Activated CD8-positive, alpha-beta memory T cell treated with anti-CD3 and anti-CD28 coated beads for 36 hours (primary cell): ENCODE results near the gene FAM24B. TPM values are rescaled to one million over a fixed set of nuclear protein-coding genes. Genes with fewer than 3 reads are reported as not detected.
"Not testable (repeated sequence)": the region's sequence is repeated elsewhere in the genome, so short reads cannot be mapped to it uniquely, and the experiment has no call there.

Experiments used
- CTCF ChIA-PET: fragments of 350-600 bp; sonication (Branson Sonifier 250); formaldehyde crosslinking; loops from one replicate; lab custom pipeline; 2021; ENCODE audit warnings: antibody characterized with exemption; lab: Charles Lee
- POLR2A ChIA-PET: fragments of 350-600 bp; sonication (Branson Sonifier 250); formaldehyde crosslinking; loops from one replicate; lab custom pipeline; 2021; ENCODE audit warnings: antibody characterized with exemption; lab: Charles Lee
- total RNA-seq, 2 experiments: library from RNA; stranded (reverse); gene quantifications; one replicate each; pipeline ENCODE4 v1.2.3, GENCODE V29; 2021

Gene FAM24B
- total RNA-seq, 2 experiments from 2014 or later = 9.6 to 9.8 TPM

DNA sequence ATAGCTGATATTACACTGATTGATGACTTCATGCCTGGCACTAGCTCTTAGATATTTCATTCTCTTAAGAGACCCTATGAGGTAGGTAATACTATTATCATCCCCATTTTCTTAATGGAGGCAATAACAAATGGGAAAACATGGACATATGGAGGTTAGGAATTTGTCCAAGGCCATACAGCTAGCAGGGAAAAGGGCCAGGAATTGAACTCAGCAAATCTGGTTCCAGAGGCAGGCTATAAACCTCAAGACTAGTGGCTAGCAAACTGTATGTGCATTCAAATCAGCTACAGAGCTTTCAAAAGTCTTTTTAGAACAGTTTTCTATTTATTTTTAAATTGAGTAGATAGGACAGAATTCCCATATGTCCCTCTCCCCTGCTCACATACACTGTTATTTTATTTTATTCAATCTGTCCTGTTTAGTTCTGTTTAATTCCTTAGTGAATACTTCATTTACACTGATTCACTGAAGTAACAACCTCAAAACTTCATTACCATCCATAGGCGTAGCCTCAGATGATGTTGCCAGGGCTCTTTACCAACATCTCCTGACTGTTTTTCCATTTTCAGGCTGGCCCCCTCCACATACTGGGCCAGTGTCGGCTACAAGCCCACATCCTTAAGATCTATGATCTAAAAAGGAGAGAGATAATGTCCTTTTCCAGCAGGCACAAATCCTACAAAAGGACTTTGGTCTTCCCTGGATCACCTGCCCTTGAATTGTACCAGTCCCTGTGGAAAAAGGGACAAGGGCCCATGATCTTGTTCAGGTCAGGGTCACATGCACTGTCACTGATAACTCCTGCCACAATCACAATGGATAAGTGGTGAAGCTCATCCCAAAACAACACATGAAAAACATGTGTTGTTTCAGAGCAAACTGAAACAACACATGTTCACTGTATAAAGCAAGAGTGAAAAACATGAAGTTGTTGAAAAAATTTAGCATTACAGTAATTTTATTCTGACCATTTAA, 15.9 kb downstream of the FAM24B start:
- CTCF ChIA-PET = no interaction called here
- POLR2A ChIA-PET = no interaction called here

- ChIA-PET POLR2A (no interaction called here), CTCF (no interaction called here)
These were observed 17.6 kb downstream of the FAM24B start for GRCh38 chr10:122861711-122862161.

DNA sequence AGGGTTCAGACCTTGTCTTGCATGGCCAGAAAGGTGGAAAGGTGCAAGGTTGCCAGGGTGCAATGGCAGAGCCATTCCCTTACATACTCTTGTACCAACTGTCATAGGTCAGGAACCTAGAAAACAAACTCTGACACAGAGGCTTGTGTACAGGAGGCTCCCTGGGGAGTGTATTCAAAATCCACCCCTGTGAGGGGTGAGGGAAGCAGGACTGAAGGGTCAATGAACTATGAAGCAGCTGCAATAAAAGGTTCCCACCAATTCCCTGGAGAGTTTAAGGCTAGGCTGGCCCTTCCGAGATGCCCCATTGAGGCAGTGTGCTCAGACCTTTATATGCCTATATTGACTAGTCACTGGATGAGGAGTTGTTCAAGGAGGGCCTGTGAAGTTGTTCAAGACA, 19.9 kb downstream of the FAM24B start:
- ChIA-PET POLR2A (no interaction called here), CTCF (interaction anchor here (0.6 kb wide), 1 partner anchor 30 kb away, joined by 3 read pairs; no protein-coding TSS in a partner anchor)

DNA sequence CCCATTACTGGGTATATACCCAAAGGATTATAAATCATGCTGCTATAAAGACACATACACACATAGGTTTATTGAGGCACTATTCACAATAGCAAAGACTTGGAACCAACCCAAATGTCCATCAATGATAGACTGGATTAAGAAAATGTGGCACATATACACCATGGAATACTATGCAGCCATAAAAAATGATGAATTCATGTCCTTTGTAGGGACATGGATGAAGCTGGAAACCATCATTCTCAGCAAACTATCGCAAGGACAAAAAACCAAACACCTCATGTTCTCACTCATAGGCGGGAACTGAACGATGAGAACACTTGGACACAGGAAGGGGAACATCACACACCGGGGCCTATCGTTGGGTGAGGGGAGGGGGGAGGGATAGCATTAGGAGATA, 21.3 kb downstream of the FAM24B start:
- CTCF ChIA-PET, POLR2A ChIA-PET: not testable (repeated sequence)

DNA sequence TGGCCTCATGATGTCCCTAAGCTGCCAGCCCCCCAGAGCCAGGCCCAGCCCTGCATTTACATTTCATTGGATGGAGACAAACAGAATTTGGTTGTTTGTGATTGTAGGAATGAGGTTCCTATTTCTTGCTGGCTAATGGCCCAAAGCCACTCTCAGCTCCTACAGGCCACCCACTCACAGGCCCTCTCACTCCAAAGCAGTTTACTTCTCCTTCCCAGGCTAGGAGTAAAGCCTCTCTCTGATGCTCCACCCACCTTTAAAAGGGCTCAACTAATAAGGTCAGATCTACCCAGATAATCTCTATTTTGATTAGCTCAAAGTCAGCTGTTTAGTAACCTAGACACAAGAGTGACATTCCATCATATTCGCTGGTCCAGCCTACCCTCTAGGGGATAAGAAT, 22.5 kb downstream of the FAM24B start:
- CTCF ChIA-PET = no interaction called here
- POLR2A ChIA-PET = interaction anchor here (0.6 kb wide), 1 partner anchor 953 kb away, joined by 9 read pairs; no protein-coding TSS in a partner anchor

DNA sequence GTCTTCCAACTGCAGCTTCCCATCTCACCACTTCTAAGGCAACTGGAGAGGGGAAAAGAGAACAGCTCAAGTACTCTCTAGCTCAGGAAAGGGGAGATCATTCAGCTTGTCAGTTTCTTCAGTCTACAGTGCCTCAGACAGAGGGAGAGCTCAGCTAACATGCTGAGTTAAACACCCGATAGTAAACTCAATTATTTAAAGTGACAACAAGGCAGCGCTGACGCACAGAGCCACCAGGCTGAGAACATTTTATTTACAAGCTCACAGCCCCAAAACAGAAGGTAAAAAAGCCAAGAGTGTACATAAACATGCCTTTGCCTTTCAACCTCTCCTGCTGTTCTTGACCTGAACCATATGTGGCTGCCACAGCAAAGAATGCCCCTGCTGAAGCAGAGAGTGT, 23.6 kb downstream of the FAM24B start:
- ChIA-PET CTCF (no interaction called here), POLR2A (no interaction called here)

DNA sequence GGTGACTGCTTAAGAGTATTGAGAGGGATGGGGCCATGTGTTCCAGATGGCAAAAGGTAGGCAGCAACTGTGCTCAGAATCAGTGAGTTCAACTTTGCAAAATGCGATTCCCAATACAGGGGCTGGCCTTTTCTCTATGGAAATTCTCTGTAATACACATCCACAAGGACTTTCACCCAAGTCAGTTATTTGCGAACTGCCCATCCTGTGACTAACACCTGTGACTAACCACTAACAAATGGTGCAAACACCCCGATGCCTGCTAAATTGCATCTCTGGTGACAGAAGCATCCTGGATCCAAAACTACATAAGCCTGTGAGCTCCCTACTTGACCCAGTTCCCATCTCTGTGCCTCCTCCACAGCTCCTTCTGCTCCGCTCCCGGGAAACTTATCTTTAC, 24.7 kb downstream of the FAM24B start:
- CTCF ChIA-PET = no interaction called here
- POLR2A ChIA-PET = no interaction called here

- ChIA-PET CTCF (no interaction called here), POLR2A (no interaction called here)
These were observed 25.6 kb downstream of the FAM24B start for GRCh38 chr10:122853665-122854313.

DNA sequence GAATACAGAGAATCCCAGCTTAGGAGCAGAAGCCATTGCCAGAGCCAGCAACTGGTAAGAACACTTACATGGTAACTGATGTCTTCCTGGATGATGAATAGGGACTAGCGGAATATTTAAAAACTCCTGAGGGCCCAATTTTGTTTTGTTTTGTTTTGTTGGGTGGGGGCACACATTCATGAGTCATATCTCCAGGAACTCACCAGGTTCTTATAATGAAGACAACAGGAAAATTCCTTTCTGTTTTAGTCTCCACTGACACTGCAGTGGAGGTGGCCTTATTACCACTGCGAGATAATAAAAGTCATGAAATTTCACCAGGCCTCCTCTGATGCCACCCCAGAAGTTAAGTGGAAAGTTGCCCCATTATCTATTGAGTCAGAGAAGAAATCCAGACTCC, 27.1 kb downstream of the FAM24B start:
- CTCF ChIA-PET = no interaction called here
- POLR2A ChIA-PET = no interaction called here

GRCh38 chr10:122850705-122851640, 28.4 kb downstream of the FAM24B start:
- ChIA-PET CTCF (no interaction called here), POLR2A (no interaction called here)

- ChIA-PET CTCF (no interaction called here), POLR2A (no interaction called here)
These were observed 29.3 kb downstream of the FAM24B start for GRCh38 chr10:122849900-122850605.

DNA sequence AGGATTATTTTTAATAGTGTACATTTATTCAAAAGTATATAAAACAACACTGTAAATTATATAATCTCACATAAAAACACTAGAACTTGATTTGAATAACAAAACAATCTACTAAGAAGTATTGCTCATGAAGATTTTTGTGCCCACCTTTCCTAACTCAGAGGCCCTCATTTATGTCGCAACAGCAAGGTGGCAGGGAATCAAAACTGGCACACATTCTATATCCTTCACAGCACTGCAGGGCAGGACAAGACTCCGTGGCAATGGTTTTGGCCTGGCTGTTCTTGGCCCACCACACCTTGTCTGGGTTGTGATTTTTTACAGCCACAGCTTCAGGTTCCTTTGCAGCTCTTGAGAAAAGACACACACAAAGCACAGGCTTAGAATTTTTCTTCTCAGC, 30.3 kb downstream of the FAM24B start:
- ChIA-PET POLR2A (no interaction called here), CTCF (no interaction called here)

DNA sequence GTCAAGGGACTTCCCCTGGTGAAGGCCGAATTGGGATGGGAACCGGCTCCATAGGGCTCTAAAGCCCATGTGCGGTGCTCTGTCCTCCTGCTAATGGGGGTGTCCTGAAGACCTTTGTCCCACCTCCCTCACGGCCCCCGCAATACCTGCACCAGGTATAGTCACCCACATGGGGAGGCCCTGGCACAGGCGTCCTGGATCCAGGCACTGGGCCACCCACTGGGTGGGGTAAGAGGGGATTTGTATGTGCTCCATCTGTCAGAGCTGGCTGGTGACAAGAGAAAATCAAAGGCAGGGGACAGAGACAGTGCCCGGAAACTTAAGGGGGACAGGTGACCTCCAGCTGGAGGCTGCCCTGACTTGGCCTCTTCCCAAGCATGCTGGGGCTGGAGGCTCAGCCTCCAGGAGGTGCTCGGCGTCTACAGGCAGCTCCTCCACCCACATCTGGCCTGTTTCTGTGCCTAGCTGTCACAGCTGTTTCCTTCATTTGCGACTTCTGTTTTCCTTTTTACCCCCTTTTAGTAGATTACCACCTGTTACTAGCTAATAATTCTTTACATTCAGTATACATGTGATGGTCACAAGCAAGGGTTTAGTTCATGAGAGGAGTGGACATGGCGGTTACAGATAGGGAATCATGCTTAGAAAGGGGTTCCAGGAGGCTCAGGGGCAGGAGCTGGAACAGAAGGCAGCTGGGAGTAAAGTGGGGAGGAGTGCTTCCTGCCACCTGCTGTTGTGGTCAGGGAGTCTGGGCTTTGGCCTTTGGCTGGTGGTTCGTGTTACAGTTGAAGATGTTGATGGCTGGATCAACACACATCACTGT, 31.4 kb downstream of the FAM24B start:
- POLR2A ChIA-PET = no interaction called here
- CTCF ChIA-PET = no interaction called here

DNA sequence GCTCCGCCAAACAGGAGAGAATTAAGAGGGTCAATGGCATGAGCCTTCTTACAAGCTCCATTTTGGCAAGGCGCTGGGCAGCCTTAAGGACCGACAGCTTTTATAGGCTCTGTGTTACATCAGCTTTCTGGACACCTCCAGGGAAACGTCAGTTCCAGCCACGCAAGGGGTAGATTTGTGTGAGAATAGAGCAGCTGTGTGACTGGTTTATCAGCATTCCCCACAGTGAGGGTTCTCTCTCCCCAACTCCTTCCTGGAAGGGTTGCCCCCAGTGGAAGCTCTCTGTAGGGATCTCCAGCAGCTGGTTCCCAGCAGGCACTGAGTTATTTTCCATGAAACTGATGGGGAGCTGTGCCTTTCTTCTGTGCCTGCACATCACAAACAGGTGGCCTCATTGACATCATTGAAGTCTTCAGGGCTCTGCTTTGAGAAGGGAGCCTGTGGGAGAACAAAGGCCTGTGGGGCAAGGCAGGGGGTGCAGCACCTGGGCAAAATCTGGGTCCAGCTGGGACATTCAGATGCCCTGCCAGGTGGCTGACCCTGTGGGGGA, 33.5 kb downstream of the FAM24B start, which contains the start of gene CUZD1:
Gene CUZD1, minus strand, starts transcription at position 75 of the 550 bp plus-strand sequence. Its CDS starts 14 bp downstream, at position 61.
- CTCF ChIA-PET = no interaction called here
- POLR2A ChIA-PET = no interaction called here

- POLR2A ChIA-PET = no interaction called here
- CTCF ChIA-PET = interaction anchor here (0.6 kb wide), 1 partner anchor 43 kb away, joined by 3 read pairs; no protein-coding TSS in a partner anchor
These were observed 35.2 kb downstream of the FAM24B start for GRCh38 chr10:122844146-122844545.

DNA sequence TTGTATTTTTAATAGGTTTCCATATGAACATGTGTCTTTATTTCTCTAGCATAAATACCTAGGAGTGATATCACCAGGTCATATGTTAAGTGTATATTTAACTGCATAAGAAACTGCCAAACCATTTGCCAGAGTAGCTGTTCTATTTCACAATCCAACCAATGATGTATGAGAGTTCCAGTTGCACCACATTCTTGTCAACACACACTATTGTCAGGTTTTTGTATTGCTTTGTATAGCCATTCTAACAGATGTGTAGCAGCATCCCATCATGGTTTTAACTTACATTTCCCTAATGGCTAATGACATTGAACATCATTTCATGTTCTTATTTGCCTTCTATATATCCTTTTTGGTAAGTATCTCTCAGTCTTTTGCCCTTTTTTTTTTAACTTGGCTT, 37.8 kb downstream of the FAM24B start:
- POLR2A ChIA-PET = no interaction called here
- CTCF ChIA-PET = no interaction called here

- ChIA-PET CTCF (no interaction called here), POLR2A (no interaction called here)
These were observed 39.9 kb downstream of the FAM24B start for GRCh38 chr10:122839505-122839904.

- ChIA-PET CTCF (no interaction called here), POLR2A (no interaction called here)
These were observed 40.5 kb downstream of the FAM24B start for GRCh38 chr10:122838880-122839279.
